NCI-H128 (cell line): Measurements from ENCODE around the gene RNF128.

ENCODE experiments used
- DNase-seq: peaks from one replicate; lab custom pipeline; 2025; ENCODE audit not compliant: unreplicated experiment; lab: John Stamatoyannopoulos, UW

The RNF128 gene

GRCh38 chrX:106726485-106727437, at the start of gene RNF128:
Gene RNF128, plus strand, starts transcription at chrX:106726701. Its CDS starts 213 bp downstream, at chrX:106726914.
- no peak for DNase-seq

GRCh38 chrX:106680716-106681115, 45.8 kb upstream of the RNF128 start:
- DNase-seq: no peak

- DNase-seq: no peak
Measured at GRCh38 chrX:106684207-106684606, 42.3 kb upstream of the RNF128 start.

- DNase-seq: no peak
Measured at GRCh38 chrX:106692425-106693065, 34.0 kb upstream of the RNF128 start.

- no peak for DNase-seq
Measured at GRCh38 chrX:106696502-106696901, 30.0 kb upstream of the RNF128 start.

- no peak for DNase-seq
Measured at GRCh38 chrX:106698693-106699092, 27.8 kb upstream of the RNF128 start.

GRCh38 chrX:106702636-106703035, 23.9 kb upstream of the RNF128 start:
- no peak for DNase-seq

- no peak for DNase-seq
Measured at GRCh38 chrX:106706466-106706865, 20.0 kb upstream of the RNF128 start.

GRCh38 chrX:106707771-106708454, 18.6 kb upstream of the RNF128 start:
- no peak for DNase-seq

- no peak for DNase-seq
Measured at GRCh38 chrX:106710771-106711170, 15.7 kb upstream of the RNF128 start.

- DNase-seq: no peak
Measured at GRCh38 chrX:106711375-106711774, 15.1 kb upstream of the RNF128 start.

GRCh38 chrX:106716004-106716403, 10.5 kb upstream of the RNF128 start:
- DNase-seq: no peak

GRCh38 chrX:106716463-106716862, 10.0 kb upstream of the RNF128 start:
- DNase-seq: no peak

- DNase-seq: no peak
Measured at GRCh38 chrX:106718709-106719108, 7.8 kb upstream of the RNF128 start.

- DNase-seq: no peak
Measured at GRCh38 chrX:106725931-106726330, 570 bp upstream of the RNF128 start.

GRCh38 chrX:106728337-106728736, 1.8 kb downstream of the RNF128 start:
- no peak for DNase-seq

GRCh38 chrX:106730401-106730800, 3.9 kb downstream of the RNF128 start:
- no peak for DNase-seq

- no peak for DNase-seq
Measured at GRCh38 chrX:106731590-106731989, 5.1 kb downstream of the RNF128 start.

GRCh38 chrX:106734827-106735226, 8.3 kb downstream of the RNF128 start:
- DNase-seq: no peak

GRCh38 chrX:106740193-106740780, 13.8 kb downstream of the RNF128 start:
- no peak for DNase-seq

- DNase-seq: no peak
Measured at GRCh38 chrX:106742193-106742592, 15.7 kb downstream of the RNF128 start.
